Adrenal gland (tissue), 5 donors: Measurements from ENCODE around the gene MXRA8.

Experiments
- POLR2A ChIP-seq, 2 donors: fragments of 450-650 bp; IDR thresholded peaks; one replicate each; pipeline ENCODE4 v1.6.1; 2017; ENCODE audit warnings: antibody characterized with exemption in 2 of 2, mild to moderate bottlenecking in 2 of 2, moderate library complexity in 1 of 2
- TF ChIP-seq, protein P1 (sequence below), 6 experiments: fragments of 450-650 bp in 4 of 6; fragments of 200-600 bp in 2 of 6; sonication (generic) in 1 of 6; IDR thresholded peaks; 1 replicate in 5 of 6; 2 replicates in 1 of 6; pipeline versions ENCODE4 v1.5.1 to v1.8.0; 2016 to 2021; ENCODE audit warnings: antibody characterized with exemption in 6 of 6, mild to moderate bottlenecking in 2 of 6, moderate library complexity in 1 of 6
- donor health status: DM: no; HTN: no; CAD: no.

DNA sequence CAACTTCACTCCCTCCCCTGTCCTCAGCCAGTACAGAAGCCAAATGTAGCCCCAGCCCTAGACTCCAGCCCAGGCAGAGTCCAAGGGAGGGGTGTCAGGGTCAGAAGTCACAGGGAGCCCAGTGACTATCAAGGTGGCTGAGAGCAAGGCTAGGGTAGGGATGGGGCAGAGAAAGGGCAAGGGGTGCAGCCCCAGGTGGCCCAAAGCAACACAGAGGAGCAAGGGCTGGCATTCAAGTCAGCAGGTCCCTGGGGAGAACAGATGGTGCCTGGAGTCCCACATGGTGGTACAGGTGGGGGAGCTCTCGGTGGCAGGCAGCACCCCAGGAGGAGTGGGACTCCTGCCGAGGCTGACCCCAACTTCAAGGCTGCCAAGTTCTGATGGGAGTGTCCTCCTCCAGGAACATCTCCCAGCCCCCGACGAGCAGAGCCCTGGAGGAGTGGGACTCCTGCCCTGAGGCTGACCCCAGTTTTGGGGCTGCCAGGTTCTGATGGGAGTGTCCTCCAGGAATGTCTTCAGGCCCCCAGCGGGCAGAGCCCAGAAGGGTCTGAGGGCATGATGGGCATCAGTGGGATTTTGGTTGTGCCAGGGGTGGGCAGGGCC lies 5.5 kb downstream of the MXRA8 start:
- TF ChIP-seq, protein P1, sequence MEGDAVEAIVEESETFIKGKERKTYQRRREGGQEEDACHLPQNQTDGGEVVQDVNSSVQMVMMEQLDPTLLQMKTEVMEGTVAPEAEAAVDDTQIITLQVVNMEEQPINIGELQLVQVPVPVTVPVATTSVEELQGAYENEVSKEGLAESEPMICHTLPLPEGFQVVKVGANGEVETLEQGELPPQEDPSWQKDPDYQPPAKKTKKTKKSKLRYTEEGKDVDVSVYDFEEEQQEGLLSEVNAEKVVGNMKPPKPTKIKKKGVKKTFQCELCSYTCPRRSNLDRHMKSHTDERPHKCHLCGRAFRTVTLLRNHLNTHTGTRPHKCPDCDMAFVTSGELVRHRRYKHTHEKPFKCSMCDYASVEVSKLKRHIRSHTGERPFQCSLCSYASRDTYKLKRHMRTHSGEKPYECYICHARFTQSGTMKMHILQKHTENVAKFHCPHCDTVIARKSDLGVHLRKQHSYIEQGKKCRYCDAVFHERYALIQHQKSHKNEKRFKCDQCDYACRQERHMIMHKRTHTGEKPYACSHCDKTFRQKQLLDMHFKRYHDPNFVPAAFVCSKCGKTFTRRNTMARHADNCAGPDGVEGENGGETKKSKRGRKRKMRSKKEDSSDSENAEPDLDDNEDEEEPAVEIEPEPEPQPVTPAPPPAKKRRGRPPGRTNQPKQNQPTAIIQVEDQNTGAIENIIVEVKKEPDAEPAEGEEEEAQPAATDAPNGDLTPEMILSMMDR (IDR thresholded peaks at IDR 0.05) = no peak
- TF ChIP-seq POLR2A (IDR thresholded peaks at IDR 0.05) = no peak
